Sigmoid colon (tissue), 7 donors: ENCODE data around the gene ACD. TPM values are rescaled to one million over a fixed set of nuclear protein-coding genes. Genes with fewer than 3 reads are reported as not detected.
A peak's percentile ranks its signal among the peaks of the same experiment; 100 is the strongest.

Experiments
- DNase-seq: peaks from one replicate; pipeline ENCODE4 v3.0.0-alpha.2; 2019
- H3K27ac ChIP-seq, 4 donors: fragments of 200-600 bp; sonication (generic); one replicate each; pipeline ENCODE4 v1.5.1; 2016 to 2019; ENCODE audit warnings: mild to moderate bottlenecking in 1 of 4
- H3K27me3 ChIP-seq, 3 donors: fragments of 200-600 bp; sonication (generic); one replicate each; pipeline ENCODE4 v1.5.1; 2019; ENCODE audit warnings: mild to moderate bottlenecking in 1 of 3
- H3K36me3 ChIP-seq, 4 donors: fragments of 200-600 bp; sonication (generic); one replicate each; pipeline ENCODE4 v1.5.1; 2016 to 2019
- H3K4me1 ChIP-seq, 4 donors: fragments of 200-600 bp; sonication (generic); one replicate each; pipeline ENCODE4 v1.5.1; 2017 to 2019
- H3K4me3 ChIP-seq, 4 donors: fragments of 200-600 bp; sonication (generic); one replicate each; pipeline ENCODE4 v1.5.1; 2017 to 2019; ENCODE audit warnings: mild to moderate bottlenecking in 2 of 4, moderate library complexity in 1 of 4
- H3K9me3 ChIP-seq, 4 donors: fragments of 200-600 bp in 3 of 4; sonication (generic) in 3 of 4; one replicate each; pipeline versions ENCODE4 v1.5.1 to v1.6.1; 2013 to 2019
- EP300 ChIP-seq, 4 donors: sonication (generic); formaldehyde crosslinking; IDR thresholded peaks; one replicate each; pipeline ENCODE4 v1.6.1; 2017; ENCODE audit warnings: antibody characterized with exemption in 4 of 4
- POLR2A ChIP-seq, 2 donors: fragments of 450-650 bp; IDR thresholded peaks; one replicate each; pipeline ENCODE4 v1.6.1; 2016; ENCODE audit warnings: antibody characterized with exemption in 2 of 2, mild to moderate bottlenecking in 2 of 2, moderate library complexity in 2 of 2
- POLR2AphosphoS5 ChIP-seq, 4 donors: sonication (generic); formaldehyde crosslinking; IDR thresholded peaks; one replicate each; pipeline ENCODE4 v1.6.1; 2017; ENCODE audit warnings: antibody characterized with exemption in 4 of 4
- WGBS, 2 donors: extraction: QIAGEN DNeasy Blood & Tissue Kit; methylation state at CpG; one replicate each; pipeline ENCODE4 v1.1.7; 2013; 5-methylcytosine and 5-hydroxymethylcytosine counted together
- intact Hi-C: fragments of 100-400 bp; cut with DNase I; formaldehyde crosslinking; loops from one replicate; pipeline ENCODE4 v1.15.1; 2023
- polyA plus RNA-seq, 3 donors: library from polyadenylated mRNA; stranded (reverse); fragments of 200-250 nt; gene quantifications; one replicate each; pipeline ENCODE4 v1.2.3, GENCODE V29; 2013
- total RNA-seq, 4 donors: library from RNA; depleted of rRNA; stranded (reverse); fragments of >200 nt; gene quantifications; one replicate each; pipeline ENCODE4 v1.1.0, GENCODE V29; 2016
- TF ChIP-seq, protein P1 (sequence below), 4 experiments: fragments of 450-650 bp in 3 of 4; fragments of 200-600 bp in 1 of 4; IDR thresholded peaks; one replicate each; pipeline ENCODE4 v1.5.1; 2016 to 2019; ENCODE audit warnings: antibody characterized with exemption in 4 of 4, mild to moderate bottlenecking in 3 of 4, moderate library complexity in 2 of 4
- donor health status: healthy with polysubstance abuse.
- donor health status: Bipolar disorder and iron deficiency.
- donor health status: healthy.

Gene ACD
- 10 to 100 TPM; 13.9 to 20.6 (median 18.7) TPM for total RNA-seq
- polyA plus RNA-seq: 10 to 100 TPM in 1 of 3 donors, 1 to 10 TPM in 2; 7.4 to 19.3 (median 9.6) TPM

DNA sequence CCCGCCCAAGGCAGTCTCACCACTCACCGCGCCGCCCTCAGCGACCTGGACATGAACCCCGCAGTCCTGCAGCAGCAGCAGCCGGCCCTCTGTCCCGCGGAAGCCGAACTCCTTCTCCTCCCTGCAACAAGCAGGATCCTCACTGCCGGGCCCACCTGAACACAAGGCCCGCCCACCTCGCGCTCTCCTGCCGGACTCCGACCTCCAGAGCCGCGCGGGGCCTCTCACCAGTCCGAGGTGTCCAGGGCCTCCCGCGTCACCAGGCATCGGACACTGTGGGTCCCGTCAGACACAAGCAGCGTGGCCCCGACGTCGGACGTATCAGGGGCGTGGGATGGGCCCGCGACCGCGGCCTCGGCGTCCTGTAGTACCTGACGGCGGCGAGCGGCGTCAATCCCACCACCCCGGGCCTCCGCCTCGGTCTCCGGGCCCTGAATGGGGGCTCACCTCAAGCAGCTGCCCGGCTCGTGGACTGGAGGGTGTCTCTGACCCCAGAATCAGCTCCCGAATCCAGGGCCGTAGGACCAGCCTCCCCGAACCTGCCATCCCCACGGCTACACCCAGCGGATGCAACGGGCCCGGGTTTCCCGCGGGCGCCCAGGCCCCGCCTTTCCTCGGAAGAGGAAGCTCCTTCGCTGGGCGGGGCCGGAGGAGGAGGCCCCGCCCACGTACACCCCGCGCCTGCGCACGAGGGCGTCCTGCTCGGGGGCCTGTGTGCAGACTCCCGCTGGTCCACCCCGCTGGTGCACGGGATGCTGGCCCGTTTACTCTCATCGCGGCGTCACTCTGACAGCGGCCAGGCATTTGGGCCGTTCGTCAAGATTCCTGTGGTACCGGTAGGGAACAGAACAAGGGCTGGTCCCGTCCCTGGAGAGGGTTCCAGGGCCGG, at the start of gene ACD:
ACD (minus strand) TSS at position 586 of the 889 bp plus-strand sequence; CDS start at position 546, 40 bp downstream.
- peak within 1 kb of the TSS; percentile 65 to 94 (median 80) for H3K4me3 ChIP-seq
- peaks cover 0 to 26% (median 21%) of the 10 kb centered on the region in 4 donors for H3K4me1 ChIP-seq
- WGBS, 2 donors: 0 to 1% methylated on average over 83 of the region's 83 CpGs
- peak; percentile 96 for DNase-seq
- peak within 1 kb of the TSS; percentile 92 to 96 (median 96) for H3K27ac ChIP-seq
- intact Hi-C loops: loop anchor here (1.0 to 2.0 kb wide), 2 partner anchors 98 to 131 kb away; partner anchors contain the start of genes CTCF and RIPOR1
- H3K36me3 ChIP-seq: peaks cover 6 to 35% (median 11%) of the 10 kb centered on the region in 4 donors
- no peaks in the 10 kb centered on the region for H3K9me3 ChIP-seq
- peak in 1 of 4 donors; percentile 43 for TF ChIP-seq EP300 (IDR thresholded peaks at IDR 0.05)
- TF ChIP-seq, protein P1, sequence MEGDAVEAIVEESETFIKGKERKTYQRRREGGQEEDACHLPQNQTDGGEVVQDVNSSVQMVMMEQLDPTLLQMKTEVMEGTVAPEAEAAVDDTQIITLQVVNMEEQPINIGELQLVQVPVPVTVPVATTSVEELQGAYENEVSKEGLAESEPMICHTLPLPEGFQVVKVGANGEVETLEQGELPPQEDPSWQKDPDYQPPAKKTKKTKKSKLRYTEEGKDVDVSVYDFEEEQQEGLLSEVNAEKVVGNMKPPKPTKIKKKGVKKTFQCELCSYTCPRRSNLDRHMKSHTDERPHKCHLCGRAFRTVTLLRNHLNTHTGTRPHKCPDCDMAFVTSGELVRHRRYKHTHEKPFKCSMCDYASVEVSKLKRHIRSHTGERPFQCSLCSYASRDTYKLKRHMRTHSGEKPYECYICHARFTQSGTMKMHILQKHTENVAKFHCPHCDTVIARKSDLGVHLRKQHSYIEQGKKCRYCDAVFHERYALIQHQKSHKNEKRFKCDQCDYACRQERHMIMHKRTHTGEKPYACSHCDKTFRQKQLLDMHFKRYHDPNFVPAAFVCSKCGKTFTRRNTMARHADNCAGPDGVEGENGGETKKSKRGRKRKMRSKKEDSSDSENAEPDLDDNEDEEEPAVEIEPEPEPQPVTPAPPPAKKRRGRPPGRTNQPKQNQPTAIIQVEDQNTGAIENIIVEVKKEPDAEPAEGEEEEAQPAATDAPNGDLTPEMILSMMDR (IDR thresholded peaks at IDR 0.05): no peak
- peak; percentile 87 to 91 for TF ChIP-seq POLR2A (IDR thresholded peaks at IDR 0.05)
- TF ChIP-seq POLR2AphosphoS5 (IDR thresholded peaks at IDR 0.05): peak; percentile 97 to 98 (median 97)
- H3K27me3 ChIP-seq: peaks cover 0 to 8% (median 0%) of the 10 kb centered on the region in 3 donors

DNA sequence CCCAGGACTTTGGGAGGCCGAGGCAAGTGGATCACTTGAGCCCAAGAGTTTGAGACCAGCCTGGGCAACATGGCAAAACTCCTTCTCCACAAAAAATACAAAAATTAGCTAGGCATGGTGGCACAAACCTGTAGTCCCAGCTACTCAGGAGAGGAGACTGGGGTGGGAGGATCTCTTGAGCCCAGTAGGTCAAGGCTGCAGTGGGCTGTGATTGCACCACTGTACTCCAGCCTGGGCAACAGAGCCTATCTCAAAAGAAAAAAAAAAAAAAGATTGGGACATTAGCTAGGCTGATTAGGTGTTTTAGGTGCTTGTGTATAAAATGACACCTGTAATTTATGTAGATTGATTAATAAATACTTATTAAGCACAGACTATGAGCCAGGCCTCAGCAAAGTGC, 49.0 kb upstream of the ACD start:
- no peaks in the 10 kb centered on the region for H3K4me1 ChIP-seq
- intact Hi-C loops: no loop called here
- H3K27me3 ChIP-seq: no peaks in the 10 kb centered on the region
- H3K4me3 ChIP-seq: no peak overlapping the region
- no peak overlapping the region for H3K27ac ChIP-seq
- 96 to 97% methylated on average over 1 of the region's 1 CpG for WGBS, 2 donors
- H3K9me3 ChIP-seq: no peaks in the 10 kb centered on the region
- no peaks in the 10 kb centered on the region for H3K36me3 ChIP-seq
- peak; percentile 18 for DNase-seq
- TF ChIP-seq EP300 (IDR thresholded peaks at IDR 0.05) (no peak), POLR2A (IDR thresholded peaks at IDR 0.05) (no peak), POLR2AphosphoS5 (IDR thresholded peaks at IDR 0.05) (no peak)
- TF ChIP-seq, protein P1 (IDR thresholded peaks at IDR 0.05): no peak

DNA sequence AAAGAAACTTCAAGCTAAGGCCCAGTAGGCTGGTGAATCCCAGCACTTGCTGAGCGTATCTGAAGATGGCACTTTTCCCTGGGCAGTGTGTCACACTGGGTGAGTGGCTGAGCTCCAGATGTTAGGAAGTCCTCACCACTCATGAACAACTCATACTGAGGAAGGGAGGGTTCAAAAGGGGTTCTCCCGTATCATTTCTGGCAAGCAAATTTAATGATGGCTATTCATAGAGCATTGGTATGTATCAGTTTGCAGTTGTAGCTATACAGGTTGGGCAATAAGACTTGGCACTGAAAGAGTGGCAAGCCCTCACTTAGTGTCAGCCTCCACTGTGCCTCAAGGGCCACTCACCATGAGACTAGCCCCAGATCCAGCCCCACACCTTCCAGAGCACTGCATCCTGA, 48.3 kb upstream of the ACD start:
- WGBS, 2 donors: 63 to 90% methylated on average over 2 of the region's 2 CpGs
- DNase-seq: peak; percentile 32
- H3K27me3 ChIP-seq: no peaks in the 10 kb centered on the region
- no peak overlapping the region for H3K4me3 ChIP-seq
- no peaks in the 10 kb centered on the region for H3K9me3 ChIP-seq
- H3K36me3 ChIP-seq: no peaks in the 10 kb centered on the region
- intact Hi-C loops: no loop called here
- TF ChIP-seq, protein P1 (IDR thresholded peaks at IDR 0.05): no peak
- TF ChIP-seq POLR2AphosphoS5 (IDR thresholded peaks at IDR 0.05) (no peak), EP300 (IDR thresholded peaks at IDR 0.05) (no peak), POLR2A (IDR thresholded peaks at IDR 0.05) (no peak)
- no peaks in the 10 kb centered on the region for H3K4me1 ChIP-seq
- H3K27ac ChIP-seq: no peak overlapping the region

DNA sequence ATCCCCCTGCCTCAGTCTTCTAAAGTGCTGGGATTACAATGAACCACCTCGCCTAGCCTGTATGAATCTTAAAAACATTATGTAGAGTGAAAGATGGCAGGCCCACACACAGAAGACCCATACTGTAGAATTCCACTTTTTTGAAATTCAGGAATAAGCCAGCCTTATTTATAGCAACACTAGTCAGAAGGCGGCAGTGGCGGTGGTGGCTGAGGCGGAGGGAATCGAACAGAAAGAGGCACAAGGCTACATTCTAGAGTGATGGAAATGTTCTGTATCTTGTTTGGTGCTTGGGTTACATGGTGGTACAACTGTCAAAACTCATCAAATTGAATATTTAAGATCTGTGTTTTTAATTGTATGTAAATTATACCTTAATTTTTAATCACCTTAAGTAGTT, 47.7 kb upstream of the ACD start:
- DNase-seq: peak; percentile 20
- no peaks in the 10 kb centered on the region for H3K27me3 ChIP-seq
- H3K4me3 ChIP-seq: no peak overlapping the region
- no peaks in the 10 kb centered on the region for H3K36me3 ChIP-seq
- no peaks in the 10 kb centered on the region for H3K4me1 ChIP-seq
- intact Hi-C loops: no loop called here
- TF ChIP-seq EP300 (IDR thresholded peaks at IDR 0.05): no peak
- no peak overlapping the region for H3K27ac ChIP-seq
- no peaks in the 10 kb centered on the region for H3K9me3 ChIP-seq
- 97 to 99% methylated on average over 5 of the region's 5 CpGs for WGBS, 2 donors

DNA sequence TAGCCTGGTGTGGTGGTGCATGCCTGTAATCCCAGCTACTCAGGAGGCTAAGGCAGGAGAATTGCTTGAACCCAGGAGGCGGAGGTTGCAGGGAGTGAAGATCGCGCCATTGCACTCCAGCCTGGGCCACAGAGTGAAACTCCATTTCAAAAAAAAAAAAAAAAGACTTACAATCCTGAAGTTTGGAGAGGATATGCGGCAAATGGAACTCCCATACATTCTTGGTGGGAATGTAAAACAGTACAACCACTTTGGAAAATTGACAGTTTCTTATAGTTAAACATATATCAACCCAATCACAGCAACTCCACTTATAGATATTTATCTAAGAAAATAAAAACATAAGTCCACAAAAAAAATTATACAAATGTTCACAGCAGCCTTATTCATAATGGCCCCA, 47.1 kb upstream of the ACD start:
- Histone ChIP-seq H3K4me3 (no peak overlapping the region), H3K27me3 (no peaks in the 10 kb centered on the region), H3K27ac (no peak overlapping the region), H3K4me1 (no peaks in the 10 kb centered on the region), H3K9me3 (no peaks in the 10 kb centered on the region), H3K36me3 (no peaks in the 10 kb centered on the region)
- TF ChIP-seq, protein P1 (IDR thresholded peaks at IDR 0.05): no peak
- TF ChIP-seq EP300 (IDR thresholded peaks at IDR 0.05): no peak
- TF ChIP-seq POLR2AphosphoS5 (IDR thresholded peaks at IDR 0.05): no peak
- no peak for DNase-seq
- WGBS, 2 donors: 87 to 95% methylated on average over 4 of the region's 4 CpGs
- intact Hi-C loops: no loop called here
